Measurements from ENCODE around the gene TATDN3.
"Not testable (repeated sequence)": the region's sequence is repeated elsewhere in the genome, so short reads cannot be mapped to it uniquely, and the experiment has no call there.

Gene TATDN3

GRCh38 chr1:212827171-212827776 is 35.6 kb downstream of the TATDN3 start:
- no peak for DNase-seq (ENCODE audit: low read depth)
- no peak for TF ChIP-seq CTCF (IDR thresholded peaks at IDR 0.05; ENCODE audit: low read length, missing control alignments)
- H3K4me3 ChIP-seq (replicated peaks; ENCODE audit: low read depth, low read length) = no peak overlapping the region

- no peak for TF ChIP-seq CTCF (IDR thresholded peaks at IDR 0.05; ENCODE audit: low read length, missing control alignments)
- DNase-seq (ENCODE audit: low read depth) = no peak
- H3K4me3 ChIP-seq (replicated peaks; ENCODE audit: low read depth, low read length) = no peak overlapping the region
These were observed 36.2 kb downstream of the TATDN3 start for GRCh38 chr1:212827831-212828278.

GRCh38 chr1:212828395-212828794 is 36.7 kb downstream of the TATDN3 start:
- no peak for DNase-seq (ENCODE audit: low read depth)
- no peak for TF ChIP-seq CTCF (IDR thresholded peaks at IDR 0.05; ENCODE audit: low read length, missing control alignments)
- no peak overlapping the region for H3K4me3 ChIP-seq (replicated peaks; ENCODE audit: low read depth, low read length)

- not testable (repeated sequence) for DNase-seq (ENCODE audit: low read depth); H3K4me3 ChIP-seq (replicated peaks; ENCODE audit: low read depth, low read length)
These were observed 41.8 kb downstream of the TATDN3 start for GRCh38 chr1:212833211-212834207.

GRCh38 chr1:212838145-212838544 is 46.5 kb downstream of the TATDN3 start:
- TF ChIP-seq CTCF (IDR thresholded peaks at IDR 0.05; ENCODE audit: low read length, missing control alignments) = no peak
- DNase-seq (ENCODE audit: low read depth) = no peak
- no peak overlapping the region for H3K4me3 ChIP-seq (replicated peaks; ENCODE audit: low read depth, low read length)

GRCh38 chr1:212844521-212844920 is 52.8 kb downstream of the TATDN3 start:
- not testable (repeated sequence) for H3K4me3 ChIP-seq (replicated peaks; ENCODE audit: low read depth, low read length); DNase-seq (ENCODE audit: low read depth)

- no peak within 1 kb of the TSS for H3K4me3 ChIP-seq (replicated peaks; ENCODE audit: low read depth, low read length)
- no peak for DNase-seq (ENCODE audit: low read depth)
- TF ChIP-seq CTCF (IDR thresholded peaks at IDR 0.05; ENCODE audit: low read length, missing control alignments) = no peak
These were observed 55.9 kb downstream of the TATDN3 start, which contains the start of gene SPATA45 for GRCh38 chr1:212847549-212847948. SPATA45 (minus strand) TSS chr1:212847649; CDS start chr1:212836149, 11,500 bp downstream.
